Inferior parietal cortex (tissue), 1 donor: ENCODE data around the gene S100B.

ENCODE experiments used
- DNase-seq: peaks from one replicate; pipeline ENCODE4 v3.0.0-alpha.2; 2016; ENCODE audit errors: extremely low spot score

S100B gene

GRCh38 chr21:46560568-46561444 is 44.1 kb downstream of the S100B start:
- DNase-seq = no peak

GRCh38 chr21:46559291-46559983 is 45.4 kb downstream of the S100B start:
- no peak for DNase-seq

- DNase-seq = no peak
These were observed 46.9 kb downstream of the S100B start for GRCh38 chr21:46557919-46558392.

GRCh38 chr21:46557469-46557868 is 47.4 kb downstream of the S100B start:
- no peak for DNase-seq

- no peak for DNase-seq
These were observed 48.1 kb downstream of the S100B start for GRCh38 chr21:46556802-46557201.

GRCh38 chr21:46555678-46556077 is 49.2 kb downstream of the S100B start:
- no peak for DNase-seq

GRCh38 chr21:46555225-46555617 is 49.7 kb downstream of the S100B start:
- DNase-seq = no peak

GRCh38 chr21:46554431-46555224 is 50.3 kb downstream of the S100B start:
- no peak for DNase-seq

- DNase-seq = no peak
These were observed 50.9 kb downstream of the S100B start for GRCh38 chr21:46553993-46554392.

GRCh38 chr21:46552865-46553379 is 52.0 kb downstream of the S100B start:
- no peak for DNase-seq

- DNase-seq = no peak
These were observed 52.6 kb downstream of the S100B start for GRCh38 chr21:46552274-46552673.

- no peak for DNase-seq
These were observed 53.1 kb downstream of the S100B start for GRCh38 chr21:46551636-46552241.

- DNase-seq = no peak
These were observed 54.6 kb downstream of the S100B start for GRCh38 chr21:46550116-46550941.

GRCh38 chr21:46549650-46550049 is 55.2 kb downstream of the S100B start:
- no peak for DNase-seq
